RWPE1 (cell line): ENCODE results near the gene RALGAPA2.

Experiments
- CTCF ChIA-PET: fragments of 350-600 bp; sonication (Branson Sonifier 250); formaldehyde crosslinking; extraction: SDS; loops from one replicate; lab custom pipeline; 2021; lab: Yijun Ruan, JAX
- POLR2A ChIA-PET: fragments of 400-600 bp; formaldehyde crosslinking; extraction: SDS; loops from one replicate; lab custom pipeline; 2020; ENCODE audit warnings: antibody characterized with exemption; ENCODE audit not compliant: low non-redundant PET; lab: Yijun Ruan, JAX
- DNase-seq: peaks from one replicate; pipeline ENCODE4 v3.0.0; 2012; ENCODE audit warnings: low spot score
- H3K27ac ChIP-seq: fragments of 450-650 bp; 2 replicates; pipeline ENCODE4 v1.5.1; 2017
- CTCF ChIP-seq: fragments of 450-650 bp; conservative IDR thresholded peaks from 2 replicates; pipeline ENCODE4 v1.5.1; 2017; ENCODE audit warnings: low read depth, mild to moderate bottlenecking

Gene RALGAPA2

GRCh38 chr20:20527661-20528060, 184.8 kb downstream of the RALGAPA2 start:
- POLR2A ChIA-PET: no interaction called here
- DNase-seq: no peak
- no peak overlapping the region for H3K27ac ChIP-seq
- CTCF ChIA-PET: no interaction called here
- no peak for TF ChIP-seq CTCF

GRCh38 chr20:20525756-20526155, 186.7 kb downstream of the RALGAPA2 start:
- DNase-seq: no peak
- ChIA-PET CTCF (interaction anchor here (0.7 kb wide), 1 partner anchor 28 kb away, joined by 3 read pairs; no protein-coding TSS in a partner anchor), POLR2A (no interaction called here)
- no peak for TF ChIP-seq CTCF
- H3K27ac ChIP-seq: no peak overlapping the region

GRCh38 chr20:20525214-20525613, 187.2 kb downstream of the RALGAPA2 start:
- ChIA-PET POLR2A (no interaction called here), CTCF (interaction anchor here (0.7 kb wide), 2 partner anchors 27 to 29 kb away, joined by 3 read pairs; no protein-coding TSS in a partner anchor)
- no peak for TF ChIP-seq CTCF
- no peak overlapping the region for H3K27ac ChIP-seq
- no peak for DNase-seq

GRCh38 chr20:20524756-20525155, 187.7 kb downstream of the RALGAPA2 start:
- ChIA-PET CTCF (interaction anchor here (0.7 kb wide), 1 partner anchor 27 kb away, joined by 3 read pairs; no protein-coding TSS in a partner anchor), POLR2A (no interaction called here)
- TF ChIP-seq CTCF: no peak
- no peak overlapping the region for H3K27ac ChIP-seq
- no peak for DNase-seq

GRCh38 chr20:20521736-20522135, 190.7 kb downstream of the RALGAPA2 start:
- CTCF ChIA-PET: no interaction called here

GRCh38 chr20:20520776-20521175, 191.7 kb downstream of the RALGAPA2 start:
- DNase-seq: peak; percentile 67
- no peak overlapping the region for H3K27ac ChIP-seq
- ChIA-PET POLR2A (no interaction called here), CTCF (no interaction called here)
- no peak for TF ChIP-seq CTCF

More at GRCh38 chr20:20521736-20522135, 190.7 kb downstream of the RALGAPA2 start:
- POLR2A ChIA-PET: no interaction called here
- no peak for TF ChIP-seq CTCF
- no peak overlapping the region for H3K27ac ChIP-seq
- no peak for DNase-seq
